Mucosa of rectum (tissue), 2 donors: Measurements from ENCODE around the gene PHLDA3.
A peak's percentile ranks its signal among the peaks of the same experiment; 100 is the strongest.
"Not testable (repeated sequence)": the region's sequence is repeated elsewhere in the genome, so short reads cannot be mapped to it uniquely, and the experiment has no call there.

Source experiments
- H3K27ac ChIP-seq, 2 donors: one replicate each; pipeline ENCODE4 v1.7.0; 2013; ENCODE audit warnings: inconsistent platforms in 2 of 2, low read depth in 2 of 2, low read length in 2 of 2
- H3K27me3 ChIP-seq, 2 donors: one replicate each; pipeline ENCODE4 v1.7.0; 2013; ENCODE audit warnings: low read length in 2 of 2; ENCODE audit not compliant: control insufficient read depth in 2 of 2, insufficient read depth in 2 of 2
- H3K36me3 ChIP-seq, 2 donors: one replicate each; pipeline ENCODE4 v1.7.0; 2013; ENCODE audit warnings: low read length in 2 of 2; ENCODE audit not compliant: control insufficient read depth in 2 of 2, insufficient read depth in 2 of 2
- H3K4me1 ChIP-seq, 2 donors: one replicate each; pipeline ENCODE4 v1.7.0; 2013; ENCODE audit warnings: low read length in 2 of 2, mild to moderate bottlenecking in 1 of 2; ENCODE audit not compliant: control insufficient read depth in 2 of 2, insufficient read depth in 2 of 2
- H3K4me3 ChIP-seq, 2 donors: one replicate each; pipeline ENCODE4 v1.7.0; 2013; ENCODE audit warnings: low read length in 2 of 2
- H3K9ac ChIP-seq, 2 donors: one replicate each; pipeline ENCODE4 v1.7.0; 2013; ENCODE audit warnings: low read length in 2 of 2, low read depth in 1 of 2, mild to moderate bottlenecking in 1 of 2
- H3K9me3 ChIP-seq, 2 donors: one replicate each; pipeline ENCODE4 v1.7.0; 2013; ENCODE audit warnings: low read length in 2 of 2; ENCODE audit not compliant: control insufficient read depth in 2 of 2
- donor health status: healthy.
- donor health status: Normal muscosa, but diverticular disease.

The PHLDA3 gene

GRCh38 chr1:201479201-201479730, 10.3 kb upstream of the PHLDA3 start:
- Histone ChIP-seq H3K4me3 (no peak overlapping the region), H3K9me3 (no peaks in the 10 kb centered on the region), H3K36me3 (peaks cover 7 to 14% of the 10 kb centered on the region in 2 donors), H3K9ac (no peak overlapping the region), H3K4me1 (peaks cover 22 to 30% of the 10 kb centered on the region in 2 donors), H3K27me3 (no peaks in the 10 kb centered on the region), H3K27ac (no peak overlapping the region)

GRCh38 chr1:201478666-201479065, 9.7 kb upstream of the PHLDA3 start:
- H3K27me3 ChIP-seq, H3K36me3 ChIP-seq, H3K27ac ChIP-seq, H3K9ac ChIP-seq, H3K9me3 ChIP-seq, H3K4me3 ChIP-seq: not testable (repeated sequence)
- peaks cover 22 to 30% of the 10 kb centered on the region in 2 donors for H3K4me1 ChIP-seq

GRCh38 chr1:201476670-201477344, 7.8 kb upstream of the PHLDA3 start:
- H3K4me3 ChIP-seq = no peak overlapping the region
- no peak overlapping the region for H3K27ac ChIP-seq

DNA sequence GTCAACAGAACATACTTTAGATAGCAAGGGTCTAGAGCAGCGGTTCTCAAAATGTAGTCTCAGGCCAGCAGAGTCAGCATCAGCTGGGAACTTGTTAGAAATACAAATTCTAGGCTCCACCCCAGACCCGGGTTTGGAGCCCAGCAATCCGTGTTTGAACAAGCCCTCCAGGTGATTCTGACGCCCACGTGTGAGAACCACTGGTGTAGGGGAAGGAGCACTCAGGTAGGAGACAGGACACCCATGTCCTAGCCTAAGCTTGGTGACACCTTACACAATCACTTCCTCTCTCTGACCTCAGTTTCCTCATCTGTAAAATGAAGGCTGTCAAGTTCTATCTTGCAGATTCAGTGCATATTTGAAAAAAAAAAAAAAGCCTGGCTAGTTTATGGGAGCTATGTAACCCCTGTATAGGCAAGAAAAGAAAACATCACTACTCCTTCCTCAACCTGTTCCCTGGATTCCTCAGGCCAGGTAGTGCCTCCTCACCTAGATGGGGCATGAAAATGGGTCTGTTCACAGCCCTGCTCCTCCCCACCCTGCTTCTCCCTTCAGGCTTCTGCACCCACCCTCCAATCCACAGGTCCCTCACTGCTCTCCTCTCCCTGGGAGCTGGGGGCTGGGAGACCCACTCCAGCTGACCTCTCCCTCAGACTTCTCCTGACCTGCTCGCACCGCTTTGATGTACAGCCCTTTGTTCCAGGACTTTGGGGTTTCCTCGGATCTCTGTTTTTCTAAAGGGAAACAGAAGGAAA, 7.1 kb upstream of the PHLDA3 start:
- Histone ChIP-seq H3K36me3 (no peaks in the 10 kb centered on the region), H3K9me3 (no peaks in the 10 kb centered on the region), H3K9ac (no peak overlapping the region), H3K4me1 (peaks cover 9 to 16% of the 10 kb centered on the region in 2 donors), H3K4me3 (no peak overlapping the region), H3K27ac (no peak overlapping the region), H3K27me3 (no peaks in the 10 kb centered on the region)

More at GRCh38 chr1:201476670-201477344, 7.8 kb upstream of the PHLDA3 start:
- Histone ChIP-seq H3K9me3 (no peaks in the 10 kb centered on the region), H3K36me3 (no peaks in the 10 kb centered on the region), H3K9ac (no peak overlapping the region), H3K27me3 (no peaks in the 10 kb centered on the region), H3K4me1 (peaks cover 16 to 24% of the 10 kb centered on the region in 2 donors)

GRCh38 chr1:201475130-201475529, 6.1 kb upstream of the PHLDA3 start:
- no peaks in the 10 kb centered on the region for H3K9me3 ChIP-seq
- H3K4me1 ChIP-seq = peaks cover 5 to 10% of the 10 kb centered on the region in 2 donors
- no peak overlapping the region for H3K27ac ChIP-seq
- H3K36me3 ChIP-seq = no peaks in the 10 kb centered on the region
- no peaks in the 10 kb centered on the region for H3K27me3 ChIP-seq
- no peak overlapping the region for H3K9ac ChIP-seq
- no peak overlapping the region for H3K4me3 ChIP-seq

DNA sequence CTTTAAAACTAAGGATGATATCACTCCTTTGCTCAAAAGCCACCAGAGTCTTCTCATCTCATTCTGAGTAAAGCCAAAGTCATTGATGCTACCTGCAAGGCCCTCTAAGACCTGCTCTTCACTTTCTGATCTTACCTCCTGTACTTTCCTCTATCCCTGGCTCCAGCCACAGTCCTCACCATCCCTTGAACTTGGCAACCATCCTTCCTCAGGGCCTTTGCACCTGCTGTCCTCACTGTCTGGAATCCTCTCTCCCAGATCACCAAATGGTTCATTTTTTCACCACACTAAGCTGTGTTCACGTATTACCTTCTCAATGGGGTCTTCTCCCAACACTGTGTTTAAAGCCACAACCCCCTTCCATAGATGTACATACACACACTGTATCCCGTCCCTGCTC, 4.3 kb upstream of the PHLDA3 start:
- Histone ChIP-seq H3K4me3 (no peak overlapping the region), H3K27ac (no peak overlapping the region), H3K9me3 (no peaks in the 10 kb centered on the region), H3K4me1 (peaks cover 4 to 13% of the 10 kb centered on the region in 2 donors), H3K36me3 (no peaks in the 10 kb centered on the region), H3K9ac (no peak overlapping the region), H3K27me3 (peaks cover 6% of the 10 kb centered on the region in 2 donors)

DNA sequence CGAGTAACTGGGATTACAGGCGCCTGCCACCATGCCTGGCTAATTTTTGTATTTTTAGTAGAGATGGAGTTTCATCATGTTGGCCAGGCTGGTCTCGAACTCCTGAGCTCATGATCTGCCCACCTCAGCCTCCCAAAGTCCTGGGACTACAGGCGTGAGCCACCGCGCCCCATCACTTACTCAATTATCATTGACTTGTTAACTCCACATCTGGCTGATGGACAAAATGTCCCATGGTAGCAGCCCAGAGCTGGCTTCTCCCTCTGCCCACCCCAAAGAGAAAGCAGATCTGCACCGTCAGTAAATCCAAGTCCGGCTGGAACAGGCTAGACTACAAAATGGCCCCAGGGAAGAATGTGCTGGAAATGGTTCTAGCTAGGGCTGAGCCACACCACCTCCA, 3.3 kb upstream of the PHLDA3 start:
- H3K4me3 ChIP-seq, H3K27me3 ChIP-seq, H3K9ac ChIP-seq, H3K9me3 ChIP-seq, H3K36me3 ChIP-seq, H3K27ac ChIP-seq: not testable (repeated sequence)
- H3K4me1 ChIP-seq = peaks cover 5 to 13% of the 10 kb centered on the region in 2 donors

DNA sequence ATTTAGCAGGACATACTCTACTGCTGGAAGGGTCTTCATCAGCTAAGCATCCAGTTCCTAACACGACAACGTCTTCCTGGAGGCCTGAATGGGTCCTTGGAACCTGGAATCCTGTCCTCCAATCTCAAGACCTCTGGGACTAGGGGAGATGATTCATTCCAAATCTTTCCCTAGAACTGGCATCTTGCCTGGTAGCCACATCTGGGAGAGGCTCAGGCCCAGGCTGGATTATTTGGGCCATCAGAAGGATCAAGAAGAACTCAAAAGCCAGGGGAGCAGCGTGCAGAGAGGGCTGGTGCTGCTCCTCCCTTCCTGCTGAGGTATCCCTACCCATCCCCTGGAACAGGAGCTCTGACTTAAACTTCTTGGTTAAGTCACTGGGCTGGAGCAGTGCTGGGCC, 2.8 kb upstream of the PHLDA3 start:
- H3K36me3 ChIP-seq = no peaks in the 10 kb centered on the region
- no peak overlapping the region for H3K4me3 ChIP-seq
- H3K9me3 ChIP-seq = no peaks in the 10 kb centered on the region
- H3K27ac ChIP-seq = no peak overlapping the region
- no peak overlapping the region for H3K9ac ChIP-seq
- peaks cover 6% of the 10 kb centered on the region in 2 donors for H3K27me3 ChIP-seq
- H3K4me1 ChIP-seq = peaks cover 5 to 13% of the 10 kb centered on the region in 2 donors

GRCh38 chr1:201470581-201470980, 1.6 kb upstream of the PHLDA3 start:
- no peak overlapping the region for H3K9ac ChIP-seq
- H3K4me3 ChIP-seq = no peak overlapping the region
- no peaks in the 10 kb centered on the region for H3K9me3 ChIP-seq
- no peak overlapping the region for H3K27ac ChIP-seq
- H3K27me3 ChIP-seq = peaks cover 6% of the 10 kb centered on the region in 2 donors
- H3K4me1 ChIP-seq = peaks cover 11 to 18% of the 10 kb centered on the region in 2 donors
- H3K36me3 ChIP-seq = no peaks in the 10 kb centered on the region

DNA sequence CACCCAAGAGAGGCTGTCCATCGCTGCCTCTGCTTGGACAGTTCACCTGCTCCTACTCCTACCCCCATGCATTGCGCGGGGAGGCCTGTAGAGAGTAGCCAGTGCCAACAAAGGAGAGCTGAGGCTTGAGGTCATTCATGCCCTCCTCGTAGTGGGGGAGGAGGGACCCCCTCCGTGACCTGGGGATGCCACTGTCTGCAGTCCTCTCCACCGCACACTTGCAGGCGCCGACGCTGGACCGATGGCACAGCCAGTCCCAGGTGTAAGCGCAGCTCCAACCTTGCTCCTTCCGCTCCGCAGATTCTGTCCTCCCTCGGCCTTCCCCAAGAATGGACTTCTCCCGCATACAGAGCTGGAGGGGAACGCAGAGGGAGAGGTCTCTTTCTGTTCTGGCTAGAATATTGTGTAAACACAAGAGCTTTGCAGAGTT, 672 bp upstream of the PHLDA3 start:
- Histone ChIP-seq H3K27me3 (peaks cover 6% of the 10 kb centered on the region in 2 donors), H3K9ac (peak overlapping the region in 1 of 2 donors; percentile 75), H3K4me1 (peaks cover 9 to 12% of the 10 kb centered on the region in 2 donors), H3K27ac (peak overlapping the region; percentile 79 to 87), H3K36me3 (no peaks in the 10 kb centered on the region), H3K9me3 (no peaks in the 10 kb centered on the region), H3K4me3 (peak overlapping the region; percentile 14 to 74)
